A172 (cell line): ENCODE results near the gene NACC2. TPM values are rescaled to one million over a fixed set of nuclear protein-coding genes. Genes with fewer than 3 reads are reported as not detected.
"Not testable (repeated sequence)": the region's sequence is repeated elsewhere in the genome, so short reads cannot be mapped to it uniquely, and the experiment has no call there.

Experiments used
- DNase-seq: peaks from one replicate; pipeline ENCODE4 v3.0.0-alpha.2; 2015; ENCODE audit warnings: low spot score
- total RNA-seq: library from RNA; depleted of rRNA; stranded (reverse); fragments of >200 nt; shearing (Covaris generic); gene quantifications from 2 replicates; pipeline ENCODE4 v1.2.3, GENCODE V29; 2014

The NACC2 gene
- total RNA-seq, 1 experiment from 2014 or later: 41.6 TPM

GRCh38 chr9:136110082-136111061 is 15.3 kb upstream of the NACC2 start:
- no peak for DNase-seq

- DNase-seq: peak; percentile 88
Observed at GRCh38 chr9:136109351-136110081, 14.4 kb upstream of the NACC2 start.

- no peak for DNase-seq
Observed at GRCh38 chr9:136108648-136109266, 13.7 kb upstream of the NACC2 start.

GRCh38 chr9:136107953-136108647 is 13.0 kb upstream of the NACC2 start:
- DNase-seq: peak; percentile 64

- no peak for DNase-seq
Observed at GRCh38 chr9:136107155-136107952, 12.3 kb upstream of the NACC2 start.

- no peak for DNase-seq
Observed at GRCh38 chr9:136105398-136106135, 10.5 kb upstream of the NACC2 start.

GRCh38 chr9:136104916-136105315 is 9.8 kb upstream of the NACC2 start:
- DNase-seq: no peak

- DNase-seq: no peak
Observed at GRCh38 chr9:136104488-136104800, 9.4 kb upstream of the NACC2 start.

GRCh38 chr9:136103651-136104487 is 8.8 kb upstream of the NACC2 start:
- no peak for DNase-seq

- not testable (repeated sequence) for DNase-seq
Observed at GRCh38 chr9:136101615-136102074, 6.6 kb upstream of the NACC2 start.

- no peak for DNase-seq
Observed at GRCh38 chr9:136100700-136101614, 5.9 kb upstream of the NACC2 start.

GRCh38 chr9:136099542-136099941 is 4.5 kb upstream of the NACC2 start:
- no peak for DNase-seq

- no peak for DNase-seq
Observed at GRCh38 chr9:136098844-136099243, 3.8 kb upstream of the NACC2 start.

- no peak for DNase-seq
Observed at GRCh38 chr9:136098210-136098609, 3.1 kb upstream of the NACC2 start.

- no peak for DNase-seq
Observed at GRCh38 chr9:136096505-136097001, 1.5 kb upstream of the NACC2 start.

GRCh38 chr9:136093995-136094881 is 851 bp downstream of the NACC2 start:
- no peak for DNase-seq
